GM12878 (cell line): Measurements from ENCODE around the gene MAST4. TPM values are rescaled to one million over a fixed set of nuclear protein-coding genes. Genes with fewer than 3 reads are reported as not detected.

Experiments
- ATAC-seq: fragments of 200-7000 bp; cut with Tn5 transposase; 3 replicates; pipeline ENCODE4 v1.9.1; 2020; ENCODE audit warnings: mild to moderate bottlenecking, moderate library complexity
- BruUV-seq: library from RNA; stranded (reverse); fragments of 400-500 nt; replicated peaks from 2 replicates; lab custom pipeline; 2021; lab: Mats Ljungman, UMichigan
- CTCF ChIA-PET: fragments of 300-600 bp; sonication (Branson Sonifier 250); formaldehyde crosslinking; extraction: SDS; loops from one replicate; lab custom pipeline; 2021; ENCODE audit warnings: inconsistent platforms; lab: Yijun Ruan, JAX
- POLR2A ChIA-PET: fragments of 350-600 bp; formaldehyde crosslinking; extraction: SDS; loops from one replicate; lab custom pipeline; 2021; ENCODE audit warnings: inconsistent platforms; lab: Charles Lee
- RAD21 ChIA-PET: fragments of 300-600 bp; sonication (Branson Sonifier 250); formaldehyde crosslinking; loops from one replicate; lab custom pipeline; 2023; ENCODE audit warnings: antibody characterized with exemption; ENCODE audit not compliant: unreplicated experiment; lab: Charles Lee
- SMC1A ChIA-PET: fragments of 300-600 bp; sonication (Branson Sonifier 250); formaldehyde crosslinking; loops from one replicate; lab custom pipeline; 2023; ENCODE audit not compliant: unreplicated experiment, uncharacterized antibody; lab: Charles Lee
- DNase-seq: peaks from one replicate; pipeline ENCODE4 v3.0.0-alpha.2; 2011; ENCODE audit warnings: low read depth, low spot score
- FAIRE-seq: peaks from 3 replicates; lab custom pipeline; 2011; peaks lifted over from hg19 to GRCh38; lab: Jason Lieb, UNC
- H2AFZ ChIP-seq: 2 replicates; pipeline ENCODE4 v1.6.0; 2011; ENCODE audit warnings: low read depth, low read length, control low read depth; ENCODE audit not compliant: control insufficient read depth
- H3K27ac ChIP-seq: 2 replicates; pipeline ENCODE4 v1.5.1; 2011; ENCODE audit warnings: control low read depth; ENCODE audit not compliant: control insufficient read depth, insufficient read depth
- H3K27me3 ChIP-seq, 2 experiments: replicated peaks in 1 of 2; 2 replicates each; pipeline versions ENCODE4 v1.6.0 to v1.6.1; 2011; ENCODE audit warnings: low read length in 1 of 2; ENCODE audit not compliant: control insufficient read depth in 2 of 2, insufficient read depth in 2 of 2
- H3K36me3 ChIP-seq, 2 experiments: 2 replicates each; pipeline ENCODE4 v1.5.1; 2011; ENCODE audit warnings: low read length in 1 of 2; ENCODE audit not compliant: control insufficient read depth in 2 of 2, insufficient read depth in 2 of 2
- H3K4me1 ChIP-seq: 2 replicates; pipeline ENCODE4 v1.6.1; 2011; ENCODE audit warnings: mild to moderate bottlenecking, low read length, moderate library complexity, mixed read lengths; ENCODE audit not compliant: control insufficient read depth, insufficient read depth
- H3K4me2 ChIP-seq: 2 replicates; pipeline ENCODE4 v1.6.0; 2011; ENCODE audit warnings: control low read depth; ENCODE audit not compliant: control insufficient read depth, insufficient read depth
- H3K4me3 ChIP-seq: fragments of 200-600 bp; sonication (generic); 2 replicates; pipeline ENCODE4 v1.5.1; 2016
- H3K79me2 ChIP-seq: 2 replicates; pipeline ENCODE4 v1.6.0; 2011; ENCODE audit warnings: low read length; ENCODE audit not compliant: control insufficient read depth, insufficient read depth
- H3K9ac ChIP-seq: 2 replicates; pipeline ENCODE4 v1.8.0; 2011; ENCODE audit warnings: low read length, control low read depth, mixed read lengths; ENCODE audit not compliant: control insufficient read depth, insufficient read depth
- H3K9me3 ChIP-seq: replicated peaks from 3 replicates; pipeline ENCODE4 v1.5.1; 2011; ENCODE audit warnings: mild to moderate bottlenecking, low read length; ENCODE audit not compliant: control insufficient read depth, insufficient read depth
- H4K20me1 ChIP-seq: 2 replicates; pipeline ENCODE4 v1.6.0; 2011; ENCODE audit not compliant: control insufficient read depth, insufficient read depth
- KAT2A ChIP-seq: conservative IDR thresholded peaks from 2 replicates; pipeline ENCODE4 v1.6.1; 2011; ENCODE audit warnings: low read depth, low read length; ENCODE audit not compliant: control insufficient read depth
- MYB ChIP-seq: fragments of 150-350 bp; IDR thresholded peaks from 2 replicates; pipeline ENCODE4 v1.6.1; 2014; ENCODE audit warnings: mild to moderate bottlenecking, low read depth, low read length, borderline replicate concordance
- WGBS: methylation state at CpG from one replicate; pipeline ENCODE4 v1.1.6; 2016; ENCODE audit warnings: low lambda C conversion rate; ENCODE audit not compliant: insufficient replicate concordance, insufficient coverage; ENCODE audit errors: missing lambda C conversion rate; 5-methylcytosine and 5-hydroxymethylcytosine counted together
- in situ Hi-C: fragments of 300-500 bp; cut with MboI; formaldehyde crosslinking; loops from 9 replicates; pipeline ENCODE4 v1.14.3; 2018; ENCODE audit warnings: mixed read lengths
- intact Hi-C: fragments of 100-400 bp; cut with micrococcal nuclease; formaldehyde crosslinking; loops from one replicate; pipeline ENCODE4 v1.14.2; 2022; ENCODE audit not compliant: unreplicated experiment
- polyA plus RNA-seq, 11 experiments: library from polyadenylated mRNA; depleted of rRNA in 4 of 11; unstranded in 6 of 11; stranded (reverse) in 5 of 11; fragments of >200 nt; fragmentation: Nextera tagmentation in 4 of 11; fragmentation: Illumina TruSeq in 1 of 11; extraction: Ambion mirVana in 4 of 11; extraction: Trizol in 1 of 11; gene quantifications; 1 replicate in 1 of 11; 2 replicates in 10 of 11; pipeline versions ENCODE4 v1.2.1 to v1.2.3, GENCODE V29; 2011 to 2016; ENCODE audit warnings: inconsistent platforms in 2 of 11, missing spikeins in 2 of 11, low read depth in 1 of 11
- total RNA-seq, 4 experiments: library from RNA; depleted of rRNA in 3 of 4; stranded (reverse); fragments of >200 nt in 3 of 4; fragmentation: Illumina TruSeq in 1 of 4; extraction: Trizol in 1 of 4; gene quantifications; 2 replicates each; pipeline versions ENCODE4 v1.2.1 to v1.2.3, GENCODE V29; 2013 to 2021
- TF ChIP-seq, protein P1 (sequence below): IDR thresholded peaks from 2 replicates; pipeline ENCODE4 v1.6.1; 2012; ENCODE audit warnings: improper control_type of control experiment, low read depth, low read length; ENCODE audit not compliant: insufficient replicate concordance
- TF ChIP-seq, protein P2 (sequence below): fragments of 450-650 bp; IDR thresholded peaks from 2 replicates; pipeline ENCODE4 v1.6.1; 2018; ENCODE audit warnings: borderline replicate concordance, mild to moderate bottlenecking; ENCODE audit not compliant: partially characterized antibody

Gene MAST4
- total and polyA plus RNA-seq, 10 of the 15 experiments (the other 5 are each of a cell fraction or from before 2014, with no cell fraction given): 0.02 to 1.6 (median 0.29) TPM; not detected in 1

DNA sequence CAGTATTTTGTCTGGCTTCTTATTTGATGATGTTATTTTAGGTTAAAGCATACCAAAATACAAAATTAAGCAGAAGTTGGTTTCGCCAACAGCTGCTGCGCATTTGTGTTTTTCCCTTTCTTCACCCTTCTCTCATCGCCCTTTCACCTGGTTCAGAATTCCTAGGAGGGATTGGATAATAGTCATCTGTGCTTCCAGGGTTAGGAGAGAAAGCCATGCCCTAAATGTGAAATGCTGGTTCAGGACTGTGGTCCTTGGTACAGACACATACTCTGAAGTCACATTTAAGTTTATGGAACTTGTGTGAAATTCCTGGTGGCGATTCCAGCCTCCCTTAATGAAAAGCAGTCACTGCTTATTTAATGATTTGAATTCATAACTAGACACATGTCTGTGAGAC lies 7.7 kb downstream of the MAST4 start:
- Histone ChIP-seq H3K27ac (no peak overlapping the region), H3K36me3 (no peaks in the 10 kb centered on the region), H3K4me1 (no peaks in the 10 kb centered on the region), H3K9ac (no peak overlapping the region), H3K4me2 (no peak overlapping the region), H3K9me3 (no peaks in the 10 kb centered on the region), H3K4me3 (no peak overlapping the region), H3K27me3 (no peaks in the 10 kb centered on the region; a peak in 1 of 4 replicates), H3K79me2 (no peaks in the 10 kb centered on the region), H2AFZ (no peak overlapping the region), H4K20me1 (no peaks in the 10 kb centered on the region)
- CTCF ChIA-PET: no interaction called here
- RAD21 ChIA-PET: no interaction called here
- in situ Hi-C loops (no loop called here), intact Hi-C loops (no loop called here)
- TF ChIP-seq, protein P1, sequence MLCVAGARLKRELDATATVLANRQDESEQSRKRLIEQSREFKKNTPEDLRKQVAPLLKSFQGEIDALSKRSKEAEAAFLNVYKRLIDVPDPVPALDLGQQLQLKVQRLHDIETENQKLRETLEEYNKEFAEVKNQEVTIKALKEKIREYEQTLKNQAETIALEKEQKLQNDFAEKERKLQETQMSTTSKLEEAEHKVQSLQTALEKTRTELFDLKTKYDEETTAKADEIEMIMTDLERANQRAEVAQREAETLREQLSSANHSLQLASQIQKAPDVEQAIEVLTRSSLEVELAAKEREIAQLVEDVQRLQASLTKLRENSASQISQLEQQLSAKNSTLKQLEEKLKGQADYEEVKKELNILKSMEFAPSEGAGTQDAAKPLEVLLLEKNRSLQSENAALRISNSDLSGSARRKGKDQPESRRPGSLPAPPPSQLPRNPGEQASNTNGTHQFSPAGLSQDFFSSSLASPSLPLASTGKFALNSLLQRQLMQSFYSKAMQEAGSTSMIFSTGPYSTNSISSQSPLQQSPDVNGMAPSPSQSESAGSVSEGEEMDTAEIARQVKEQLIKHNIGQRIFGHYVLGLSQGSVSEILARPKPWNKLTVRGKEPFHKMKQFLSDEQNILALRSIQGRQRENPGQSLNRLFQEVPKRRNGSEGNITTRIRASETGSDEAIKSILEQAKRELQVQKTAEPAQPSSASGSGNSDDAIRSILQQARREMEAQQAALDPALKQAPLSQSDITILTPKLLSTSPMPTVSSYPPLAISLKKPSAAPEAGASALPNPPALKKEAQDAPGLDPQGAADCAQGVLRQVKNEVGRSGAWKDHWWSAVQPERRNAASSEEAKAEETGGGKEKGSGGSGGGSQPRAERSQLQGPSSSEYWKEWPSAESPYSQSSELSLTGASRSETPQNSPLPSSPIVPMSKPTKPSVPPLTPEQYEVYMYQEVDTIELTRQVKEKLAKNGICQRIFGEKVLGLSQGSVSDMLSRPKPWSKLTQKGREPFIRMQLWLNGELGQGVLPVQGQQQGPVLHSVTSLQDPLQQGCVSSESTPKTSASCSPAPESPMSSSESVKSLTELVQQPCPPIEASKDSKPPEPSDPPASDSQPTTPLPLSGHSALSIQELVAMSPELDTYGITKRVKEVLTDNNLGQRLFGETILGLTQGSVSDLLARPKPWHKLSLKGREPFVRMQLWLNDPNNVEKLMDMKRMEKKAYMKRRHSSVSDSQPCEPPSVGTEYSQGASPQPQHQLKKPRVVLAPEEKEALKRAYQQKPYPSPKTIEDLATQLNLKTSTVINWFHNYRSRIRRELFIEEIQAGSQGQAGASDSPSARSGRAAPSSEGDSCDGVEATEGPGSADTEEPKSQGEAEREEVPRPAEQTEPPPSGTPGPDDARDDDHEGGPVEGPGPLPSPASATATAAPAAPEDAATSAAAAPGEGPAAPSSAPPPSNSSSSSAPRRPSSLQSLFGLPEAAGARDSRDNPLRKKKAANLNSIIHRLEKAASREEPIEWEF: no peak
- TF ChIP-seq, protein P2, sequence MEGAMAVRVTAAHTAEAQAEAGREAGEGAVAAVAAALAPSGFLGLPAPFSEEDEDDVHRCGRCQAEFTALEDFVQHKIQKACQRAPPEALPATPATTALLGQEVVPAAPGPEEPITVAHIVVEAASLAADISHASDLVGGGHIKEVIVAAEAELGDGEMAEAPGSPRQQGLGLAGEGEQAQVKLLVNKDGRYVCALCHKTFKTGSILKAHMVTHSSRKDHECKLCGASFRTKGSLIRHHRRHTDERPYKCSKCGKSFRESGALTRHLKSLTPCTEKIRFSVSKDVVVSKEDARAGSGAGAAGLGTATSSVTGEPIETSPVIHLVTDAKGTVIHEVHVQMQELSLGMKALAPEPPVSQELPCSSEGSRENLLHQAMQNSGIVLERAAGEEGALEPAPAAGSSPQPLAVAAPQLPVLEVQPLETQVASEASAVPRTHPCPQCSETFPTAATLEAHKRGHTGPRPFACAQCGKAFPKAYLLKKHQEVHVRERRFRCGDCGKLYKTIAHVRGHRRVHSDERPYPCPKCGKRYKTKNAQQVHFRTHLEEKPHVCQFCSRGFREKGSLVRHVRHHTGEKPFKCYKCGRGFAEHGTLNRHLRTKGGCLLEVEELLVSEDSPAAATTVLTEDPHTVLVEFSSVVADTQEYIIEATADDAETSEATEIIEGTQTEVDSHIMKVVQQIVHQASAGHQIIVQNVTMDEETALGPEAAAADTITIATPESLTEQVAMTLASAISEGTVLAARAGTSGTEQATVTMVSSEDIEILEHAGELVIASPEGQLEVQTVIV: no peak
- TF ChIP-seq KAT2A (no peak), MYB (no peak)
- SMC1A ChIA-PET: no interaction called here
- ATAC-seq (no peak), FAIRE-seq (no peak), DNase-seq (no peak)
- WGBS: 73% methylated on average over 4 of the region's 4 CpGs
- POLR2A ChIA-PET: no interaction called here
- BruUV-seq: no TSS peak
